Lower leg skin (tissue), 4 donors: ENCODE results near the gene SF3A2. TPM values are rescaled to one million over a fixed set of nuclear protein-coding genes. Genes with fewer than 3 reads are reported as not detected.

Experiments used
- DNase-seq, 2 donors: peaks; one replicate each; pipeline ENCODE4 v3.0.0-alpha.2; 2019; ENCODE audit warnings: low spot score in 2 of 2
- H3K4me3 ChIP-seq: fragments of 200-600 bp; sonication (generic); 2 replicates; pipeline ENCODE4 v1.5.1; 2017; ENCODE audit warnings: mild to moderate bottlenecking, low read depth; ENCODE audit not compliant: poor library complexity, severe bottlenecking
- POLR2A ChIP-seq, 2 donors: fragments of 450-650 bp; IDR thresholded peaks; one replicate each; pipeline ENCODE4 v1.6.1; 2016 to 2017; ENCODE audit warnings: antibody characterized with exemption in 2 of 2, mild to moderate bottlenecking in 1 of 2, moderate library complexity in 1 of 2
- WGBS, 2 donors: methylation state at CpG; one replicate each; pipeline ENCODE4 v1.1.5; 2018; 5-methylcytosine and 5-hydroxymethylcytosine counted together
- intact Hi-C: fragments of 100-400 bp; cut with DNase I; formaldehyde crosslinking; loops from one replicate; pipeline ENCODE4 v1.15.0; 2023; ENCODE audit warnings: low total_unique reads
- total RNA-seq, 4 donors: library from RNA; depleted of rRNA; stranded (reverse); fragments of >200 nt; gene quantifications; one replicate each; pipeline ENCODE4 v1.1.0, GENCODE V29; 2016
- TF ChIP-seq, protein P1 (sequence below), 3 donors: fragments of 450-650 bp; IDR thresholded peaks; one replicate each; pipeline ENCODE4 v1.5.1; 2016; ENCODE audit warnings: antibody characterized with exemption in 3 of 3, mild to moderate bottlenecking in 3 of 3, moderate library complexity in 2 of 3

SF3A2 gene
- total RNA-seq, 4 donors from 2014 or later, result 35.6 to 85.6 (median 47.8) TPM

GRCh38 chr19:2246801-2247361, 10.3 kb downstream of the SF3A2 start:
- H3K4me3 ChIP-seq, result no peak overlapping the region
- WGBS, 2 donors, result 78 to 96% methylated on average over 13 to 18 of the region's 26 CpGs
- no peak for DNase-seq
- intact Hi-C loops, result no loop called here
- TF ChIP-seq POLR2A (IDR thresholded peaks at IDR 0.05), result no peak
- TF ChIP-seq, protein P1, sequence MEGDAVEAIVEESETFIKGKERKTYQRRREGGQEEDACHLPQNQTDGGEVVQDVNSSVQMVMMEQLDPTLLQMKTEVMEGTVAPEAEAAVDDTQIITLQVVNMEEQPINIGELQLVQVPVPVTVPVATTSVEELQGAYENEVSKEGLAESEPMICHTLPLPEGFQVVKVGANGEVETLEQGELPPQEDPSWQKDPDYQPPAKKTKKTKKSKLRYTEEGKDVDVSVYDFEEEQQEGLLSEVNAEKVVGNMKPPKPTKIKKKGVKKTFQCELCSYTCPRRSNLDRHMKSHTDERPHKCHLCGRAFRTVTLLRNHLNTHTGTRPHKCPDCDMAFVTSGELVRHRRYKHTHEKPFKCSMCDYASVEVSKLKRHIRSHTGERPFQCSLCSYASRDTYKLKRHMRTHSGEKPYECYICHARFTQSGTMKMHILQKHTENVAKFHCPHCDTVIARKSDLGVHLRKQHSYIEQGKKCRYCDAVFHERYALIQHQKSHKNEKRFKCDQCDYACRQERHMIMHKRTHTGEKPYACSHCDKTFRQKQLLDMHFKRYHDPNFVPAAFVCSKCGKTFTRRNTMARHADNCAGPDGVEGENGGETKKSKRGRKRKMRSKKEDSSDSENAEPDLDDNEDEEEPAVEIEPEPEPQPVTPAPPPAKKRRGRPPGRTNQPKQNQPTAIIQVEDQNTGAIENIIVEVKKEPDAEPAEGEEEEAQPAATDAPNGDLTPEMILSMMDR (IDR thresholded peaks at IDR 0.05), result no peak

DNA sequence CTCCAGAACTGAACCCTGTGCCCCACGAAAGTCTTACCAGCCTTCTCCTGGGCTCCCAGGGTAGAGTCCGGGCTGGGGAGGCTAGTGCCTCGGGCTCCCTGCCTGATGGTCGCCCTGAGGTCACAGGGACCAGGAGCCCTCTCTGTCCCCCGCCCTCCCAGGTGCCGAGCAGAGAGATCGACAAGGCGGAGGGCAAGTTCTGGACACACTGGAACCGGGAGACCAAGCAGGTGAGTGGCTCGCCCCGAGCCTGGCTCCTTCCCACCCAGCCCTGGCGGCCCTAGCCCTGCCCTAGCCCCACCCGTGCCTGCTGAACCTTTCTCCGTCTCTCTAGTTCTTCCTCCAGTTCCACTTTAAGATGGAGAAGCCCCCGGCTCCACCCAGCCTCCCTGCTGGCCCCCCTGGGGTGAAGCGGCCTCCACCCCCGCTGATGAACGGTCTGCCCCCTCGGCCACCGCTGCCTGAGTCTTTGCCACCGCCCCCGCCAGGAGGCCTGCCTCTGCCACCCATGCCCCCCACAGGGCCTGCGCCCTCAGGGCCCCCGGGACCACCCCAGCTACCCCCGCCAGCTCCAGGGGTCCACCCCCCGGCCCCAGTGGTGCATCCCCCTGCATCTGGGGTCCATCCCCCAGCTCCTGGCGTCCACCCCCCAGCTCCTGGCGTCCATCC, 10.9 kb downstream of the SF3A2 start:
- intact Hi-C loops, result no loop called here
- WGBS, 2 donors, result 87% methylated on average over 22 to 26 of the region's 28 CpGs
- H3K4me3 ChIP-seq, result no peak overlapping the region
- DNase-seq, result no peak
- no peak for TF ChIP-seq POLR2A (IDR thresholded peaks at IDR 0.05)
- TF ChIP-seq, protein P1 (IDR thresholded peaks at IDR 0.05), result no peak

- 81 to 83% methylated on average over 13 to 16 of the region's 21 CpGs for WGBS, 2 donors
- no peak overlapping the region for H3K4me3 ChIP-seq
- DNase-seq, result no peak
- intact Hi-C loops, result no loop called here
- TF ChIP-seq, protein P1 (IDR thresholded peaks at IDR 0.05), result no peak
- no peak for TF ChIP-seq POLR2A (IDR thresholded peaks at IDR 0.05)
Measured at GRCh38 chr19:2248136-2249009, 11.7 kb downstream of the SF3A2 start.

- no peak for DNase-seq
- TF ChIP-seq, protein P1 (IDR thresholded peaks at IDR 0.05), result no peak
- no peak for TF ChIP-seq POLR2A (IDR thresholded peaks at IDR 0.05)
- intact Hi-C loops, result no loop called here
- 67 to 79% methylated on average over 9 to 18 of the region's 27 CpGs for WGBS, 2 donors
- H3K4me3 ChIP-seq, result no peak within 1 kb of the TSS
Measured at GRCh38 chr19:2249010-2249866, 12.6 kb downstream of the SF3A2 start, which contains the start of gene AMH. TSS of gene AMH (plus strand) at chr19:2249323. CDS start at chr19:2249333, 10 bp downstream.
